NOMO-1 (cell line): ENCODE measurements around the gene CDS1.
"Not testable (repeated sequence)": the region's sequence is repeated elsewhere in the genome, so short reads cannot be mapped to it uniquely, and the experiment has no call there.

ENCODE experiments used
- DNase-seq, 2 experiments: peaks; one replicate each; lab custom pipeline; 2025; ENCODE audit not compliant: unreplicated experiment in 2 of 2; lab: John Stamatoyannopoulos, UW

Gene CDS1

DNA sequence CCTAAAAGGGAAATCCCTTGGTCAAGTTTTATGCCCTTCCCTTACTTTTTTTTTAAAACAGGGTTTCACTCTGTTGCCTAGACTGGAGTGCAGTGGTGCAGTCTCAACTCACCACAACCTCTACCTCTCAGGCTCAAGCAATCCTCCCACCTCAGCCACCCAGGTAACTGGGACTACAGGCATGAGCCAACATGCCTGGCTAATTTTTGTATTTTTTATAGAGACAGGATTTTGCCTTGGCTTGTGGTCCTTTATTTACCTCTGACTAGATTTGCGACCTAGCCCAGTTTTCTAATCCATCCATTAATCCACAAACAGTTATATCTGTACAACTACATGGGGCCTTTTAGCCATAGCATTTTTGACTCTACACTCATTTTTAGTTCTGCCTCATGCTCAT, 23.7 kb downstream of the CDS1 start:
- DNase-seq: no peak

DNA sequence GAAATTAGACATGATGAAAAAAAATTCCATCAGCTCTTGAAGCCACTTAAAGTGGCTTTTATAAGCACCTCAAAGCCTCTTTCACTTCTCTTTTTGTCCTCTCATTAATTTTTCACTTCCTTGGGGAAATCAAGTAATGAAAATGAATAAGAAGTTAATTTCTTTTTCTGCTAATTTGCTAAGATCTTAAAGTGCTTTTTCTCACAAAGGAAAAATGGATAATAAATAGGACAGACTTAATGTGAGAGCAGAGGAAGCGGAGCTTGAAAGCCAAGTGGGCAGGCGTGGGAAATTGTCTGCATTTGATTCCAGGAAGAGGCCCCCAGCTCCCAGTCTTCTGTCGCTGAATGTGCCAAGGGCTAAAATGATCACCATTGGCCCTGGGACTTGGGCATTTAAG, 28.6 kb downstream of the CDS1 start:
- peak in 1 of 2 experiments; percentile 4 for DNase-seq

DNA sequence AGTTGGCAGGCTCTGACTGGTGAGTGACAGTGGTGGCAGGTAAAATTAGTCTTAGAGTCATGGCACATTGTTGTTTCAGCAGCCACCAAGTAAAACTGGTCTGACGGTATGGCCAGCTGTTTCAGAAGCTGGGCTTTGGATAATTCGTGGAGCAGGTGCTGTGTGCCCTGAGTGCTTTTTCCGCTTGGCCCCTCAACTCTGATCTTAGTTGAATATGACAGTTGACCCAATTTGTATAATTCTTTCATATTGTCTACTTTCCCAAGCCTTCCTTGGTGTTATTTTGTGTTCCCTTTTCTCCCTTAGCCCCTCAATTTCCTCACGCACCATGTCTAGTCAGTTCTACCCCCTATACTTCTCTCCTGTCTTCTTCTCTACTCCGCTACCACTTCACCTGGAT, 32.0 kb downstream of the CDS1 start:
- DNase-seq: no peak

DNA sequence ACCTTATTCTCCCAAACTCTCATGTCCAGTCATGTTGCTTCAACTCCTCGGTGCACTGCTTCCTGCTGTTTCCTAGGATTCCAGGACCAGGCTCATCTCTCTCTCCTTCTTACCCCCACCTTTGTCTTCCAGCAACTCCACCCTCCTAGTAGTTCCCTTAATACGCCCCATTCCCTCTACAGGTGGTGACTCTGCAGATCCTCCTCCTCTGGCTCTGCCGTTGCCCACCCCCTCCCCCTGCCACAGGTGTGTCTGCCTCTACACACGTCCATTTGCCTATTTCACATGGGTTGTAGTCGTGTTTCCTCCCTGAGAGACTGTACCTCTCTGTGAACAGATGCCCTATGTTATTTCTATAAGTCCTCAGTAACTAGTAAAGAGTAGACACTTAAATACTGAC, 32.4 kb downstream of the CDS1 start:
- DNase-seq: no peak

DNA sequence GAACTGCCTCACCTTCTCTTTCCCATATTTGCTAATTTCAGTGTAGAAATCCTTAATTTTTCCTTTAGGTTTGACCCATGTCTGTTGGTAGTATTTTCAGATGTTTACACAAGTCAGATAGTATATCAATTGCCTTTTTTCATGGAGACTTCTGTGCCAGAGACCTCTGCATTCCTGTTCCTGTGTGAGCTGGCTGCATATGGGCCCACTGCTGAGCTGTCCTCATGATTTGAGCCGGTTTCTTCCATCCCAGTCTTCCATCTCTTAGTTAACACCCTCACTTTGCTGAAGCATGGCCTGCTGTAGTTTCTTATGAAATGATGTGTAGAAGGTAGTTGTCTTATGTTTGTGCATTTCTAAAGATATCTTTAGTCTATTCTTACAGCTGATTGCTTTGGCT, 40.0 kb downstream of the CDS1 start:
- DNase-seq: no peak

DNA sequence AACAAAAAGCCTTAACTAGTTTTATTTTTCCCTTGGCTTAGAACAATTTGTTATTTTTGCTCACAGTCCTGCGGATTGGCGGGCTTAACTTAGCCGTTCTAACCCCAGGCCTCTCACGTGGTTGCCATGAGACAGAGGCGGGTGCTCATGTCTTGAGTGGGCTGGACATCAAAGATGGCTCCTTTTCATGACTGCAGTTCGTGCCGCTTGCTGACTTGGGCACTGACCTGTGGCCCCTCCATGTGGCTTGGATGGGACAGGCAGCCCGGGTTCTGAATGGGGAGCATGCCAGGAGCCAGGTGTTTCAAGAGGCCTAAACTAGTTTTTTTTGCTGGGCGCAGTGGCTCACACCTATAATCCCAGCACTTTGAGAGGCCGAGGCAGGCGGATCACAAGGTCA, 40.7 kb downstream of the CDS1 start:
- no peak for DNase-seq

DNA sequence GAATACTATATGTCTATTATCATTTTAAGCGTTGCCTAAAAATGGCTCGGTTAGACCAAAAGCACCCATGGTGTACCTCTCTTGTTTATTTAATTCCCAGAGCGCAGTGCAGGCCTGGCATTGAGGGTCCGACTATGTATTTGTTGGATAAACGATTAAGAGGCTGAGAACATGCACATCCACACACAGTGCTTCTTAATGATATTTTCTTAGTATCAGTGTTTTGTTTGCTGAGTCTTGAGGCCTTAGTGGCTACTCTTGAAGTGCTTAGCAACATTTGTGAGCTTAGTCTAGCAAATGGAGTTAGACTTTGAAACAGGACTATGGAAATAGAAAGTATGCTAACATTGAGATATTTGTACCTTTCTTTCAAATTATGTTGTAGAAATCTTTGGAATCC, 43.7 kb downstream of the CDS1 start:
- DNase-seq: no peak

DNA sequence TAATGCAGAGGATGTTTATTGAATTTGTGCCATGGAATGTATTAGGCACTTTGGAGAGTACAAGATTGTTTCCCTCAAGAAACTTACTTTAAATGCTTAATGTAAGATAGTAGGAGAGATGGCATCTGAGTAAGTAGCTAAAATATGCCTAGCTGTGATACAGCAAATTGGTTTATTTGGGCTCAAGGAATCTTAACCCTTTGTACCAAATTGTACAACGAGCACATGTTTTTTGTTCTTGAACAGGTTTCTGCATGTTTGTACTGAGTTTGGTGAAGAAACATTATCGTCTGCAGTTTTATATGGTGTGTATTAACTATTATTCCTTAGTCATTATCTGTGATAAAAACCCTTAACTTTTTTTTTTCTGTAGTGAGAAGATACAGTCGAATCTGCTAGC, 48.6 kb downstream of the CDS1 start:
- DNase-seq: no peak

DNA sequence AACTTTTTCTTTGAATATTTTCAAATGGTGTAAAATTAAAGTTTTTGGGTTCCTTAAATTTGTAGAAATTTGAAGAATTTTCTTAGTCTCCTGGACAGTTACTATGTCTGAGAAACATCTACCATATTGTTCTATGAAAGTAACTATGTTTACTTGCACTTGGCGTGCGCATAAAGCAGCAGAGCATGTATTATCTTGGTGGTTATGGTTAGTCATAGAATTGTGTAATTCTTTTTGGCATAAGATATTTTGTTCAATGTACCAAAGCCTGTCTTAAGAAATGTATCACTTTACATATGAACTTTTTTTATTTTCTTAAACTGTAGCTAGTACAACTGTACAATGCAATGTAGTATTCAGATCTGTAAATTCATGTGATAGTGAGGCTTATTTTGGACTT, 49.2 kb downstream of the CDS1 start:
- DNase-seq: no peak

DNA sequence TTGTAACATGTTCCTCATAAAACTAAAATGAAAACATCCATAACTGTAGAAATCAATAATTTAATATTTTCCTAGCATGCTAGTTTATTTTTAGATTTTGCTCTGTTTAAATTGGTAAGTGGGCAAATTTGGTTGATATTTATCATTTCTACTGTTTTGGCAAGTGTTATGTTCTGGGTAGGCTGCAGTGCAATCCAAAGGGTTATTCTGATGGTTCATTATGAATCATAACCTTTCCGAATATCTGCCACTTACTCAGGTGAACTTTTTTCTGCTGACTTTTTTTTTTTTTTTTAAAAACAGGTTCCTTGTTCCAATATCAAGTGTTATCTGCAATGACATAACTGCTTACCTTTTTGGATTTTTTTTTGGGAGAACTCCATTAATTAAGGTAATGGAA, 52.0 kb downstream of the CDS1 start:
- DNase-seq: no peak

DNA sequence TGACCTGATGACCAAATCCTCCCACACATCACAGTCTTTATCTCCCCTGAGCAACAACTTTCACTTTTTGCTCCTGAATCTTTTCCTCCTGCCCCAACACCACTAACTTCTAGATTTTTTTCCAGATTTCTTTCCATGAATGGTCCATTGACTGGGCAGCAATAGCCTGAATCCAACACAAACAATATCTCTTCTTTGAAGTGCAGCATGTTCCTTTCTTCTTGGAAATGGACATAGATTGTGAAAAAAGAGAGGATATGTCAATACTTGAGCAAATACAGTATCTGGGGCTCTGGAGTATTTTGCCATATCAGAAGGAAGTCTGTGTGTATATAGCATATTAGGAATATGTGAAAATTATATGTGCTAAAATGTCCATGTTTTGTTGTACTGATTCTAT, 55.2 kb downstream of the CDS1 start:
- DNase-seq: no peak

DNA sequence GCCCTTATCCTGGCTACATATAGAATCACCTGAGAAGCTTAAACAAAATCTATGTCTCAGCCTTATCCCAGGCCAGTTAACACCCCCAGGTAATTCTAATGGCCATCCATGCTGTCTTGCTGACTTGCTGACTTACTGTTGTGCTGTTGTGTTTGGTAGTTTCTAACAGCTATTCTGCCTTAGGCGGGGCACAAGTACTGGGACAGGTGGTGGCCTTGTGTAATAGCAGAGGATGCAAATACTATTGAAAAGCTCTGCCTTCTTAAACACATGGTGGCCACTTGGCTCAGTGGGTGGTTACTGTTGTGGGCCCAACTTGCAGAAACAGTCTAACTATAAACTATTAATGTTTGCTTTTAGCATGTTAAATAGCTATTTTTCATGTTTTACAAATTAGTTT, 56.2 kb downstream of the CDS1 start:
- DNase-seq: no peak

DNA sequence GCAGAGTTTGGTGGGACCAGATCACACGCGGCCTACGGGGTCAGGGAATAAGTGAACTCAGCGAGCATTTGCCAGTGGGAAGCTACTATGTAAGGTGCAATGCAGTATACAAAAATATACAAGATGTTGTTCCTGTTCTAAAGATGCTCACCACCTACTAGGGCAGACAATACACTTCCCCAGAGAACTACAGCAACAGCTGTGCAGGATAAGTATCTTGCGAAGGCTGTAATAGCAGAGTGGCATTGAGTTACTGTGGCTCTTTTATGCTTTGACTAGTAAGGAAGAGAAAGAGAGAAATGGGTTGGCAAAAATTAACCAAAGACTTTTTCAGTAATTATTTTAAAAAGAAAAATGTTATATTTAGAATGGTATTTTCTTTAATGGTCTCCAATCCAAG, 61.2 kb downstream of the CDS1 start:
- no peak for DNase-seq

DNA sequence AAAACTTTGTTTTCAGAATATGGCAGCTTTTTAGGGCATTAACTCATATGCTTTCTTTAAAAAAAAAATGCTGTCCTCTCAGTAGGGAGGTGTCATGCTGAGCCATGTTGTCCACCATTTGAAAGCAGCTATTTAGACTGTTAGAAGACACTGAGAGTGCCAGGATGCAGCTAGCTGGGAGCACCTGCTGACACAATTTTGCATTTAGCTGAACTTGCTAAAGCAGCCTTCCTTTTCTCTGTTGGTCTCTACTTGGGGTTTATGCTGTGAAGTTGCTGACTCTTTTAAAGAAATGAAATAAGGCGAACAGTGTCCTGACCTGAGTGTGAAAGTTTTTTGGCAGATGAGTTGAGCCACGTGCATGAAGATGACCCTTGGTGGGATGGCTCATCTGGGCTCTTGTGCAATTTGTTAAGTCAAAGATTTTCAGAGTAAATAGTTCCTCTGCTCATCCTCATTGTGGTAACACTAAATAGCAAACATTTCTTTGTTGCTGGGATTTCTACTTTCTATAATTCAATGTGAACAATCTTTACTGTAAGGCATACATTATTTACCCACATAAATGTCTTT, 64.5 kb downstream of the CDS1 start:
- DNase-seq: no peak

DNA sequence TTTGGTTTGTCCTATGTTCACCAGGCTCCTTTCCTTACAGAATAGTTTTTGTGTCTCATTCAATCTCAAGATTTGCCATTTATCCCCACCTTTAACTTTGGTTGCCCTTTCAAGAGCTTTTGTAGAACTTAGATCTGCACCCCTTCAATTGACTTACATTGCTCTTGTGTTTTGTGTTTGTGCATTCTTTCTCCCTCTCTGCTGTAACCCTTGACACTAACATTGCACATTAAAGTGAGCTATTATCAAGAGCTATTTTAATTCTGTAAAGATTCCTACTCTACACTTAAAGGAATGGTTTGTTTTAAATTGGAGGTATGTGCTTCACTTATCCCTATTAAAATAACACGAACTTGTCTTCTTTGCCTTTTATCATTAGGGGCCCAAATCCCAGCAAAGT, 65.3 kb downstream of the CDS1 start:
- no peak for DNase-seq

DNA sequence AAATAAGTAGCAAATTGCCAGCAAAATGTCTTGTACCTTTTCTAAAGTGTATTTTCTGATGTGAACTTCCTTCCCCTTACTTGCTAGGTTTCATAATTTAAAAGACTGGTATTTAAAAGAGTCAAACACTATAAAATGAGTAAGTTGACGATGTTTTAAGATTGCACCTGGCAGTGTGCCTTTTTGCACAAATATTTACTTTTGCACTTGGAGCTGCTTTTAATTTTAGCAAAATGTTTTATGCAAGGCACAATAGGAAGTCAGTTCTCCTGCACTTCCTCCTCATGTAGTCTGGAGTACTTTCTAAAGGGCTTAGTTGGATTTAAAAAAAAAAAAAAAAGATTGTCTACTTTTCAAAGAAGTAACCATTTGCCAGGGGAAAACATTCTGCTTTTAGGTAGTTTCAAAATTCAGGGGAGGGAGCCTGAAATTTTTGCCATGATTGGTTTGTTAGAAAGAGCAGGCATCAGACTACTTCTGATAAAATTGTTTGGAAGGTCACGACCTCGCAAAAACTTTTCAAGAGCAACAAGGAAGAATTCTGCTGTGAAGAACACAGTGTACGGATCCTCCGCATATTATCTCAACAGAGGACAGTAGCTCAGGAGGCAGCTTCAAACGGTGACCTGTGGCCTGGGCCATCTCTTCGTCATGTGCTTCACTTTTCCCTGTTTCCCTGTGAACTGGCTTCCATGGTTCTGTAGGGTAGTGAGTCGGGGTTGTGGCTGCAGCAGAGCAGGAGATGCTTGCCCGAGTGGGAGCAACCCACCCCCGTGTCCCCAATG, 66.1 kb downstream of the CDS1 start:
- DNase-seq: peak; percentile 1 to 37

DNA sequence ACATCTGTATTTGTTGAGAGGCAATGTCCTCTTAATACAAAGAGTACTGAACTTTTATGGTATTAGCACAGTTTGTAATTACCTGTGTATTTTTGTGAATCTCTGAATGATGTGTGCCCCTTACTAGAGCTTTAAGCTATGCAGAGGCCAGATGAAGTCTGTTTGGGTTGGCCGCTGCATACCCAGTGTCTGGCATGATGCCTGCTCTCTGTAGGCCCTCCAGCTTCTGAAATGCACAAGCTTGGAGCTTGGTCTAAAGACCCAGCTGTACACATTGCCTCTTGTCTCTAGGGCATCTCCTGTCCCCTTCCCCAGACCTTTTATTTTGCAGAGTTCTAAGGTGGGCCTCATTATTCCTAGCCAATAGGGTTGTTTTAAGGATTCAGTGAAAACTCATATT, 68.6 kb downstream of the CDS1 start:
- DNase-seq: no peak

DNA sequence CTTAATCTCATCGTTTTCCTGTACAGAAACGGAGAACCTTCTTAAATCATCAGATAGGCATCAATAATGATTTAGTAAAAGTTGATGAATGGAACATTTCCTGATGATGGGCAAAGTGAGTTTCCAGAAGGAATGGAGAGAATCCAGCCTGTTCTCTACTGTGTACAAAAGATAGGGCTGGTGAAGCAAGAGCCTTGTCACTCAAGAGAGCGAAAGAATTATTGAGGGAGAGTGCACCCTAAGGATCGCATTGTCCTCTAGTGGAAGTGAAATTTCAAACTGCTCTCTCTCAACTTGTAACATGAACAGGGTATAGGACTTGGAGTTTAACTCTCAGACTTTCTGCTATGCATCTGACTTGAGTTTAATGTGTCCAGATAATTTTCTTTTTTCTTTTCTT, 69.6 kb downstream of the CDS1 start:
- DNase-seq: no peak

DNA sequence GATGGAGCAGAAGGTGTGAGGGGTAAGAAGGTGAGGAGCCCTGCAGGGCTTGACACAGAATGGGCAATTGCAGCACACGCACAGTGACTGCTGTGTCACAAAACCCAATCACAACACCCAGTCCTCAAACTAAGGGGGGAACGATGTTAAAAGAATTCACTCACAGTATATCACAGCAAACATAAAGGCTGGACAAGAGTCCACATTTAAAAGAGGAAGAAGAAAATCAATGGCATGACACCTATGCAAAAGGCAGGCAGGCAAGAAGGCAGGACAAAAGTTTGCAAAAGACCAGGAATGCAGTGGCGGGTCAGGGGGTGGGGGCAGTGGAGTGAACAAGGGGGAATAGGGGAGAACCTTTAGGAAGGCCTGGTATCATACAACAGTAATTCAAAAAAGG, 77.7 kb downstream of the CDS1 start:
- DNase-seq: no peak

DNA sequence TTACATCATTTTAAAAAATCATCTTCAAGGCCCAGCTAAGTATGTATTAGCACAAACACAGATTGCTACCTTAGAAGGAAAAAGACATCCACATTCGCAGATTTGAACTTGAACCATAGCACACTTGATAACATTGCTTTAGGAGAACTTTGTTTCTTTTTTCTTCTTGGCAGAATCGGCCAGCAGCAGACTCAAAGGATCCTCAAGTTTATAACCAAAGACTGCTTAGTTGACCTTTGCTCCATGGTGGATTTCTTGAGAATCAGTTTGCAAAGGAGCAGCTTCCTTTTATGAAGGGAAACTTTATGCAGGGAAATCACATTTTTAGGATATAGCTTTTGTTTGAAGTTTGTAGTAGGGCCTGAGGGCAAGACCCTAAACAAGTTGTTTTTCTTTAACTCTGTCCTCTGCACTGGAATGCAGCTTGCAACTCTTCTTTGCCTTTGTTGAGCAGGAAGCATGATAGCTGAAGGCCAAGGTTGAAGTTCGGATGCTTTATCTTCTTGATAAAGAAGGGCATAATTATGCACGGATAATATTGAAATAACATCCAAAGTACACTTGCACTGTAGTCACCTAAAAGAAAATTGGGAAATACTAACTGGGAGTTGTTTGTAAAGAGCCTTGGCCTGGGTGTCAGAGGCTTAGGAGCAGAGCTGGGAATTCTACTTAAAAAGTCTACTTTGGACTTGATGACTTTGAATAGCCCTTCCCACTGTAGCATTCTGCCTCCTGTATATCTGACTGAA, 78.4 kb downstream of the CDS1 start:
- no peak for DNase-seq

DNA sequence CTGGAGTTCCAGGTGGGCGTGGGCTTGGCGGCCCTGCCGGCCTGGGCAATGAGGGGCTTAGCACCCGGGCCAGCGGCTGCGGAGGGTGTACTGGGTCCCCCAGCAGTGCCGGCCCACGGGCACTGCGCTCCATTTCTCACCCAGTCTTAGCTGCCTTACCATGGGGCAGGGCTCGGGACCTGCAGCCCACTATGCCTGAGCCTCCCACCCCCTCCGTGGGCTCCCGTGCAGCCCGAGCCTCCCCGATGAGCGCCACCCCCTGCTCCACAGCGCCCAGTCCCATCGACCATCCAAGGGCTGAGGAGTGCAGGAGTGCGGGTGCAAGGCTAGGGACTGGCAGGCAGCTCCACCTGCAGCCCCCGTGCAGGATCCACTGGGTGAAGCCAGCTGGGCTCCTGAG, 81.8 kb downstream of the CDS1 start:
- DNase-seq: not testable (repeated sequence)

DNA sequence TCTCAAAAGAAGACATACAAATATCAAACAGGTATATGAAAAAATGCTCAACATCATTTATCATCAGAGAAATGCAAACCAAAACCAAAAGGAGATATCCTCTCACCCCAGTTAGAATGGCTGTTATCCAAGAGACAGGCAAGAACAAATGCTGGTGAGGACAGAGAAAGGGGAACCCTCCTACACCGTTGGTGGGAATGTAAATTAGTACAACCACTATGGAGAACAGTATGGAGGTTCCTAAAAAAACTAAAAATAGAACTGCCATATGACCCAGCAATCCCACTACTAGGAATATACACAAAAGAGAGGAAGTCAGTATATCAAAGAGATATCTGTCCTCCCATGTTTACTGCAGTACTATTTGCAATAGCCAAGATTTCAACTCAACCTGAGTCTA, 83.5 kb downstream of the CDS1 start:
- DNase-seq: no peak
